GM10847 (cell line): ENCODE results near the gene TMEM106A.
"Not testable (repeated sequence)": the region's sequence is repeated elsewhere in the genome, so short reads cannot be mapped to it uniquely, and the experiment has no call there.

ENCODE experiments used
- POLR2A ChIP-seq: IDR thresholded peaks from 2 replicates; pipeline ENCODE4 v1.6.1; 2011; ENCODE audit not compliant: insufficient read length; ENCODE audit errors: extremely low read depth

Gene TMEM106A

DNA sequence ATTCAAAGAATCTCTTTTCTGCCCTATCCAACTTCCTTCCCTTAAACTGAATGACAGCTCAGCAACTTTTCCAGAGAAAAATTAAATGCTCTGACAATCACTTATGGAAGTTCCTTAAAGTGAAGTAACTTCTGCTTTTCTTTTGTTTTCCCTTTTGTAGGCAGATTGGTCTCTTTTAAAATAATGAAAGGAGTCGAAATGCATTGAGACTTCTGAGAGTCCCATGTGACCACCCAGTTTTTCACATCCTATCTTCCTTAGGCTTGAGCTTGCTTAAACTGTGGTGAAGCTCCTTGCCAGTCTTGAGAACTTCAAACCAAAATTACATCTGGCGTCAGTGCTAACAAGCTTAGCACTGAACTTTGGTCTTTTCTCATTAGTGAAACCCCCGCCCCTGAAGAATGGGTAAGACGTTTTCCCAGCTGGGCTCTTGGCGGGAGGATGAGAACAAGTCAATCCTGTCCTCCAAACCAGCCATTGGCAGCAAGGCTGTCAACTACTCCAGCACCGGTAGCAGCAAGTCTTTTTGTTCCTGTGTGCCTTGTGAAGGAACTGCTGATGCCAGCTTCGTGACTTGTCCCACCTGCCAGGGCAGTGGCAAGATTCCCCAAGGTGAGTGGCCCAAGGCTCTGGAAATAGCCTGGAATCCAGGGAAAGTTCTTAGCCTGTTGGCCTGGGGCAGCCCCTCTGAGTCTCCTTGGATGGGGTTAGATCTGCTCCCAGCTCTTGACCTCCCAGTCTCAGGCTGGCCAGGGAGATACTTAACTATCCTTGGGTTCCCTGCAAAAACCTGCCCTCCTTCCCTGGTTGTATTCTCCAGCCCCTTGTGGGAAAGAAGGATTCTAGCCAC, 1.2 kb downstream of the TMEM106A start:
- TF ChIP-seq POLR2A, result no peak

DNA sequence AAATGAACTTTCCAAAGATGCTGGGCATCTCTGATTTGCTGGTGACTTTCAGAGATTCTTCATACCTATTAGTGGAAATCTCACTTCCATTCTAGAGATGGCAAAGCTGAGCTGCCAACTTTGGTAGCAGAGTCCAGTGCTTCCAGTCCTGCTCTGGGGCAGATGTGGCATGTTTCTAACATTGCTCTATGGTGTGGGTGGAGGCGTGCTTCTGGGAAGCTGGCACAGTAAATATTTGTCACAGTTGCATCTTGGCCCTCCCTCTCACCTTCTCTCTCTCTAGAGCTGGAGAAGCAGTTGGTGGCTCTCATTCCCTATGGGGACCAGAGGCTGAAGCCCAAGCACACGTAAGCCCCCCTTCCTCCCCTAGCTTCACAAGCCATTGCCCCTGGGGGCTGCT, 1.9 kb downstream of the TMEM106A start:
- no peak for TF ChIP-seq POLR2A

DNA sequence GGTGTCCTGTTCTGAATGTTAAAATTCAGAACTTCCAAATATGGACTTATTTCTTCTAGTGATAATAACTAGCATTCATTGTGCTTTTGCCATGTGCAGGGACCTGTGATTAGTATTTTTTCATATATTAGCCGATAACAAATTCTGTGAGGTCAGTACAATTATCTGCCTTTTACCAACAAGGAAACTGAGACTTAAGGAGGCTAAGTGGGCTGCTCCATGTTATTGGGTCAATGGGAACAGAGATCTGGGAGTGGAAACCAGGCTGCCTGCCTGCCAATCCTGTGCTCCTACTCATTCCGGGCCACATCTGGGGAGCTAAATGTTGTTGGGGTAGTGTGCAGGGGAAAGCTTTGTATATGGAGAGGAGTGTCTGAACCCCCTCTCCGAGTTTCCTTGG, 3.7 kb downstream of the TMEM106A start:
- no peak for TF ChIP-seq POLR2A

DNA sequence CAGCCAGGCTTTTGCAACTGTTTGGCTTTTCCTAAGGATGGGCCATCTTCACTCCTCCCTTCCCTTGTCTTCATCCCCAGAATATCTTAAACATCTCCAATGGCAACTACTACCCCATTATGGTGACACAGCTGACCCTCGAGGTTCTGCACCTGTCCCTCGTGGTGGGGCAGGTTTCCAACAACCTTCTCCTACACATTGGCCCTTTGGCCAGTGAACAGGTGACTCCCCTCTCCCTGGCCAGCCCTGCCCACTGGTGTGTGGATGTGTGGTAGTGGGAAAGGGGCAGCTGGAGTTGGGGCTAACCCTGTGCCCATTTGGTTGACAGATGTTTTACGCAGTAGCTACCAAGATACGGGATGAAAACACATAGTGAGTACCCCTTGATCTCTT, 4.7 kb downstream of the TMEM106A start:
- TF ChIP-seq POLR2A, result no peak

DNA sequence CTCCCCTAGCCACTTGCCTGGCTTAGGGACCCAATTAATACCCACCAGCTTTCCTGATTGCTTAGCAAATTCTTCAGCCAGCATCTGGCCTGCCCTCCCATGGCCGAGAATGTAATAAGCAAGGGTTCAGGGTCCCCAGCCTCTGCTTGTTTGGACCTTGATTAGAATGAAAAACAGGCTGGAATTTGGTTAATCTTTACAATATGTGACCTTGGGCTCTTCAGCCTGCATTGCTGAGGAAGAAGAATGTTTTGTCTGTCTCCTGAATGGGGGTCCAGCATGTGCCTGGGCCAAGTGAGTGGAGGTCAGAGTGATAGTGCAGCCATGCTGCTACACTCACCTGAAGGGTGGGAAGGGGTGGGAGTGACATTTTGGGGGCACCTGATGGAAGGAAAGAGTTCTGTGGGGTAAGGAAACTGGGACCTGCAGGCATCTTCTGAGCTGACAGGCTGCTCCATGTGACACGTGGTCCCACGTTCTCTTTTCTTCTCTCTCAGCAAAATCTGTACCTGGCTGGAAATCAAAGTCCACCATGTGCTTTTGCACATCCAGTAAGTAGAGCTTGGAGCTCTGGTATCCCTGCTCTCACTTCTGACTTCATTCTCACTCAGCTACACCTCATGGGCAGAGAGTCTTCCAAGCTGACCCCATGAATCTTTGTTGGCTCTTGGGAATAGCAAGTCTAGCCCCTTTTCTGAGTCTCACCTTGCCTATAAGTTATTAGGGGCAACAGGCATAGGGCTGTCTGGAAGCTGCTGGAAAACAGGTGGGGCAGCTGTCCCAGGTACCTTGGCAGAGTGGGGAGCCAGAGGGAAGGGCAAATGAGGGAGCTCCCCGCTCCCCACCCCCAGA, 5.3 kb downstream of the TMEM106A start:
- no peak for TF ChIP-seq POLR2A

DNA sequence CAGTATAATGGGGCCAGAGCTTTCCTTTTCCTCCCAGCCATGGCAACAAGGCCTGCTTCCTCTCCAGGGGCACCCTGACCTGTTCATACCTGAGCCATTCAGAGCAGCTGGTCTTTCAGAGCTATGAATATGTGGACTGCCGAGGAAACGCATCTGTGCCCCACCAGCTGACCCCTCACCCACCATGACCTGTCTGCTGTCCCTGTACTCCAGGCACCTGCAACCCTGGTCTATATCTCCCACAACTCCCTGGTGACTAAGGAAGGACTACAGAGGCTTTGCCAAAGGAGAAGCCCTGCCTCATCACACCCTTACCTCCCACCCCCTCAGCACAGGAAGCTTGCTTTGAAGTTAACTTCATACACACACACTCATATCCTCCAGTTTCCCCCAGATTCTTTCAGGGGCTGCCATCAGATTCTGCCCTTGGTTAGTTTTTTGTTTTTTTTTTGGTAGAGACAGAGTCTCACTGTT, 6.0 kb downstream of the TMEM106A start:
- no peak for TF ChIP-seq POLR2A

DNA sequence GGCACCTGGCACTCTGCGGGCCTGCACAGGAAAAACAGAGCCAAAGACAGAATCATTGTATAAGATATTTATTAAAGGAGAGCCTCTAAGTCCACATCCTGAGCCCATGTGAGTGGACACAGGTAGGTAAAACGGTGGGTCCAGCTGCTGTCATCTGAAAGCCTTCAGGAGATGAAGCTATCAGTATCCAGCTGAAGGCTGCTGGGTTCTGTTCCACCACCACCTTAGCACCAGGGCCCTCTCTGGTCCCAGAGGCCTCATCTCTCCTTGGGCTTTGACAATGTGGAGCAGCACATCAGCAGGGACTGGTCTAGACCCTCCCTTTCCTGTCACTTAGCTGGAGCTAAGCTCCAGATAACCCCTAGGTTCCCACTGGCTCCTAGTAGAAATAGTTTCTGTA, 7.3 kb downstream of the TMEM106A start:
- no peak for TF ChIP-seq POLR2A

DNA sequence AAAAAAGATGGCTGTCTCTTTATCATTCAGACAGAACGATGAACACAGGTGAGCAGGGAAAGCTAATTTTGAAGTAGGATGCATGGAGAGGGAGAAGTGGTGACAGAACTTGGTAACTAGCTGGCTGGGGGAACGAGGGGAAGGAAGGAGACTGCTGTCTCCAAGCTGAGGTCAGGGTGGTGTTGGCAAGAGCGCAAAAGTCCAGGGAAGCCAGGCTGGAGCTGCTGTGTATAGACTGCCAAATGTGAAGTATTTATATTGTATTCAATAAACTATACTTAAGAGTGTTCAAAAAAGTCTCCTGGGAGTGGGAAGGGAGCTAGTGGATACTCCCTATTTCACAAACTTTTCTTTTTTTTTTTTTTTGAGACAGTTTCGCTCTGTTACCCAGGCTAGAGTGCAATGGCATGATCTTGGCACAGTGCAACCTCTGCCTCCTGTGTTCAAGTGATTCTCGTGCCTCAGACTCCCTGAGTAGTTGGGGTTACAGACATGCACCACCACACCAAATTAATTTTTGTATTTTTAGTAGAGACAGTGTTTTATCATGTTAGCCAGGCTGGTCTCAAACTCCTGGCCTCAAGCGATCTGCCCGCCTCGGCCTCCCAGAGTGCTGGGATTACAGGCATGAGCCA, 8.2 kb downstream of the TMEM106A start:
- TF ChIP-seq POLR2A, result no peak

DNA sequence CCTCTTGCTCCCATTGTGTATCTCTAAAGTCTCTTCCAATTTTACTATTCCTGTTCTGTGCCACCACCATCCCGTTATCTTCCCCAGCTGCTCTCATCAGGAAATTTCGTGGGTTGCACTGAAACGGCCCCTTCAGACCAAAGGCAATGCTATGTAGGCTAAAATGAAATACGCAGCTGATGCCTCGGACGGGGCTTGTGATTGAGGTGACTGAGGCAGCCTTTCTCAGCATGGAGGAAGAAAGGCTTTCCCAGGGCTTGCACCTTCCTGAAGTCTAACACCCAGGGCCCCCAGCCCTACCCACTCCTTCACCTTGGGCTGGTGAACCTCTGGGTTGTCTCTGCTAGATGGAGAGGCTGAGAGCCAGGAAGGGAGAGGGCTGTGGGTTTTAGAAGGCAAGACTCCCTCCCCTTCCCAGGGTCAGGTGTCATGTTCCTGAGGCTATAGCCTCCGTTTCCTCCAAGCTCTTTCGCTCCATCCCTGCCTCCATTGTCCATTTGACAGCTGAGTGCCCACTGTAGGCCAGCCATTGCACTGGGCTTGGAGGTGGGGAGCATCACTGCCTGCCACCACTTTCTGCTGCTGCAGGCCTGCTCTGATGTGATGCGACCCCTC, 8.9 kb downstream of the TMEM106A start:
- TF ChIP-seq POLR2A, result no peak

DNA sequence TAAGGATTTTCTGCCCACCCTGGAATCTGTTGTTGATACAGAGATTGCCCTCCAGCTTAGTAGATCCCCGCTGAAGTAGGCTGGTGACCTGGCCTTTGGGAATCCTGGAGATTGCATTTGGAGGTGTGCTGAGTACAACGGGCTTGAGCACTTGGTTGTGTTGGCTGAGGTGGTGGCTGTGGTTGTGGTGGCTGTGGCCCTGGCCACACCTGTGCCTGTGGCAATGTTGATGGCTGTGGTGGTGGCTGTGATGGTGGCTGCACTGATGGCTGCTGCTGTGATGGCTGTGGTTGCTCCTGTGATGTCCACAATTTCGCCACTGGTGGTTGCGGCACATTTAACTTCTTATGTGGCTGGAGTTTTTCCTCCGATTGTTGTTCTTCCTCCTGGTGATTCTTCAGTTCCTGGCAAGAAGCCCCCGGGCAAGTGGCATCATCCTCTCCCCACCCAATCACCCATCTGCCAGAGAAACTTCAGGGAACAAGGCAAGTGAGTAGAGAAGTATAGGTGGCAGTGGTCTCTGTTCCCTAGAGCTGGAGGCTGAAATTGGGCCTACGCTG, 12.6 kb downstream of the TMEM106A start:
- TF ChIP-seq POLR2A, result no peak

DNA sequence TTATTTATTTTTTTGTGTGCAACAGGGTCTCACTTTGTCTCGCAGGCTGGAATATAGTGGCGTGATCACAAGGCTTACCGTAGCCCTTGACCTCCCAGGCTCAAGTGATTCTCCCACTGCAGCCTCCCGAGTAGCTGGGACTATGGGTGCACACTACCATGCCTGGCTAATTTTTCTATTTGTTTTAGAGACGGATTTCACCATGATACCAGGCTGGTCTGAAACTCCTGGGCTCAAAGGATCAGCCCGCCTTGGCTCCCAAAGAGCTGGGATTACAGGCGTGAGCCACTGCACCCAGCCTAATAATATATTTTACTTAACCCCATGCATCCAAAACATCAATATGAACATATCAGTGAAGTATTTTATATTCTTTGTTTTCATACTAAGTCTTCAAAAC, 14.7 kb downstream of the TMEM106A start:
- TF ChIP-seq POLR2A, result no peak

DNA sequence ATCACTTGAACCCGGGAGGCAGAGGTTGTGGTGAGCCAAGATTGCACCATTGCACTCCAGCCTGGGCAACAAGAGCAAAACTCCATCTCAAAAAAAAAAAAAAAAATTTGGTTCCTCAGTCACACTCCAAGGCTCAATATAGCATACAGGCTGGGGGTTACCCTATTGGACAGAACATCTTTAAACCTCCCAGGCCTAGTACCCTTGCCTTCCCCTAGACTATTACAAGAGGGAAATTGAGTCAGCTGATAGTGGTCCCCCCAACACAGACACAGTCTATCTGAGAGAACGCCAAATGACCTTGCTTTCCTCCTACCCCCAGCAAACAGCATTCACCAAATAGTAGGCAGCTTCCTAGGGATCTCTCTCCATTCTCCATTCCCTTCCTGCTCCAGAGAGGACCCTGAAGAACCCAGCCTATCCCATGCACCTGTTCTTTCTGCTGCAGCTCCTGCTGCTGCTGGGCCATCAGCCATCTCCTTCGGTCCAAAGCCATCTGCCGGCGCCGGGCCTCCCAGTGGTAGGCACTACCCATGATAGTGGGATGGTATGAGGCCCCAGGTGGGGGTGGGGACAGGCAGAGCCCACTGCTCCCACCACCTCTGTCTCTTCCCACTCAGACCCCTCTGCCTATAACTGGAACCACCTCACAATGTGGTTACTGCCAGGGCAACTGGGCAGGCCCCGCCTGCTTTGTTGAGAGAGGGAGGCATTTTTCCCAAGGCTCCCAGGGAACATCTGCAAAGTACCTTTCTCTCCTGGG, 16.5 kb downstream of the TMEM106A start, which contains the start of gene CCDC200:
CCDC200 (minus strand) TSS at position 604 of the 763 bp plus-strand sequence; CDS start at position 535, 69 bp downstream.
- TF ChIP-seq POLR2A, result not testable (repeated sequence)

DNA sequence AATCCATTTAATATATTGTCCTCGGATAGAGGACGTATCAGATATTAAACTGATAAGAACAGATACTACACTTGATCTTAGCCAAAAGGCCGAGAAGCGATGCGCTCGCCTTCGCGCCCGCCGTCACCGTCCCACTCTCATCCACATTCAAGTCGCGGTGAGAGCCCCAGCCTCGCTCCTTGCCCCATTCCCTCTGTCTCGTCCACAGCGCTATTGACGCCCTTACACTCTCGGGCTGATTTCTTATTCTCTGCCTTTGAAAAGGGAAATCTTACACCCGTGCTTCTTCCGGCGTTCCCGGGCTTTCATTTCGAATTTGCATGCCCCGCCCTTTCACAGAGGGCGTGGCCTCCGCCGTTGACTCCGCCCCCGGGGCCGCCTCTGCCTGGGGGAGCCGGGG, 22.2 kb downstream of the TMEM106A start, which contains the start of gene RNU2-1:
RNU2-1 (minus strand) TSS at position 101 of the 400 bp plus-strand sequence.
- TF ChIP-seq POLR2A, result not testable (repeated sequence)
